Activated naive CD4-positive, alpha-beta T cell treated with anti-CD3 and anti-CD28 coated beads, Interleukin-2, amount 10 ng/mL, durations not matched to agents 7 days and 5 days (primary cell): ENCODE measurements around the gene ZBTB43.

ENCODE experiments used
- CTCF ChIA-PET: fragments of 350-600 bp; sonication (Branson Sonifier 250); formaldehyde crosslinking; loops from one replicate; lab custom pipeline; 2021; ENCODE audit warnings: antibody characterized with exemption; lab: Charles Lee
- DNase-seq: peaks from one replicate; pipeline ENCODE4 v3.0.0-alpha.2; 2020
- H3K27ac Mint-ChIP-seq: one replicate; pipeline ENCODE4 v1.8.0; 2021; ENCODE audit warnings: mild to moderate bottlenecking, moderate library complexity, mixed read lengths
- H3K27me3 Mint-ChIP-seq: one replicate; pipeline ENCODE4 v1.8.0; 2021; ENCODE audit warnings: mild to moderate bottlenecking, mixed read lengths
- H3K36me3 Mint-ChIP-seq: one replicate; pipeline ENCODE4 v1.8.0; 2021; ENCODE audit warnings: mixed read lengths
- H3K4me1 Mint-ChIP-seq: one replicate; pipeline ENCODE4 v1.8.0; 2021; ENCODE audit warnings: mixed read lengths
- H3K4me3 Mint-ChIP-seq: one replicate; pipeline ENCODE4 v1.8.0; 2021; ENCODE audit warnings: mild to moderate bottlenecking, moderate library complexity, mixed read lengths
- H3K9me3 Mint-ChIP-seq: one replicate; pipeline ENCODE4 v1.8.0; 2021; ENCODE audit warnings: mixed read lengths

Gene ZBTB43

GRCh38 chr9:126882746-126883145, 77.9 kb downstream of the ZBTB43 start:
- DNase-seq: no peak
- Mint-ChIP-seq H3K36me3 (peaks cover 21% of the 10 kb centered on the region), H3K4me3 (no peak overlapping the region), H3K27me3 (no peaks in the 10 kb centered on the region), H3K4me1 (peaks cover 4% of the 10 kb centered on the region), H3K9me3 (no peaks in the 10 kb centered on the region), H3K27ac (no peak overlapping the region)
- CTCF ChIA-PET: no interaction called here

GRCh38 chr9:126883636-126884035, 78.8 kb downstream of the ZBTB43 start:
- no peak for DNase-seq
- H3K4me3 Mint-ChIP-seq: no peak overlapping the region
- CTCF ChIA-PET: no interaction called here
- H3K27ac Mint-ChIP-seq: no peak overlapping the region
- peaks cover 20% of the 10 kb centered on the region for H3K36me3 Mint-ChIP-seq
- H3K4me1 Mint-ChIP-seq: no peaks in the 10 kb centered on the region
- no peaks in the 10 kb centered on the region for H3K27me3 Mint-ChIP-seq
- no peaks in the 10 kb centered on the region for H3K9me3 Mint-ChIP-seq

- Mint-ChIP-seq H3K27me3 (peaks cover 9% of the 10 kb centered on the region), H3K4me3 (no peak overlapping the region), H3K4me1 (no peaks in the 10 kb centered on the region), H3K27ac (no peak overlapping the region), H3K36me3 (peaks cover 10% of the 10 kb centered on the region), H3K9me3 (no peaks in the 10 kb centered on the region)
- DNase-seq: no peak
- CTCF ChIA-PET: no interaction called here
Observed at GRCh38 chr9:126885131-126885641, 80.3 kb downstream of the ZBTB43 start.

GRCh38 chr9:126886034-126886822, 81.4 kb downstream of the ZBTB43 start:
- no peak overlapping the region for H3K4me3 Mint-ChIP-seq
- no peaks in the 10 kb centered on the region for H3K4me1 Mint-ChIP-seq
- no peak overlapping the region for H3K27ac Mint-ChIP-seq
- H3K36me3 Mint-ChIP-seq: peaks cover 2% of the 10 kb centered on the region
- CTCF ChIA-PET: no interaction called here
- H3K27me3 Mint-ChIP-seq: peaks cover 11% of the 10 kb centered on the region
- DNase-seq: no peak
- no peaks in the 10 kb centered on the region for H3K9me3 Mint-ChIP-seq

- Mint-ChIP-seq H3K36me3 (no peaks in the 10 kb centered on the region), H3K4me1 (no peaks in the 10 kb centered on the region), H3K27ac (no peak overlapping the region), H3K9me3 (no peaks in the 10 kb centered on the region), H3K27me3 (peaks cover 11% of the 10 kb centered on the region), H3K4me3 (no peak overlapping the region)
- no peak for DNase-seq
- CTCF ChIA-PET: no interaction called here
Observed at GRCh38 chr9:126886897-126887296, 82.1 kb downstream of the ZBTB43 start.
